HG02840 (cell line): Measurements from ENCODE around the gene FOXQ1.

ENCODE experiments used
- ATAC-seq: cut with Tn5 transposase; IDR thresholded peaks from one replicate; pipeline ENCODE4 v1.9.1; 2021; ENCODE audit warnings: mild to moderate bottlenecking, moderate library complexity, moderate number of reproducible peaks; ENCODE audit not compliant: unreplicated experiment, low FRiP score

FOXQ1 gene, protein sequence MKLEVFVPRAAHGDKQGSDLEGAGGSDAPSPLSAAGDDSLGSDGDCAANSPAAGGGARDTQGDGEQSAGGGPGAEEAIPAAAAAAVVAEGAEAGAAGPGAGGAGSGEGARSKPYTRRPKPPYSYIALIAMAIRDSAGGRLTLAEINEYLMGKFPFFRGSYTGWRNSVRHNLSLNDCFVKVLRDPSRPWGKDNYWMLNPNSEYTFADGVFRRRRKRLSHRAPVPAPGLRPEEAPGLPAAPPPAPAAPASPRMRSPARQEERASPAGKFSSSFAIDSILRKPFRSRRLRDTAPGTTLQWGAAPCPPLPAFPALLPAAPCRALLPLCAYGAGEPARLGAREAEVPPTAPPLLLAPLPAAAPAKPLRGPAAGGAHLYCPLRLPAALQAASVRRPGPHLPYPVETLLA

DNA sequence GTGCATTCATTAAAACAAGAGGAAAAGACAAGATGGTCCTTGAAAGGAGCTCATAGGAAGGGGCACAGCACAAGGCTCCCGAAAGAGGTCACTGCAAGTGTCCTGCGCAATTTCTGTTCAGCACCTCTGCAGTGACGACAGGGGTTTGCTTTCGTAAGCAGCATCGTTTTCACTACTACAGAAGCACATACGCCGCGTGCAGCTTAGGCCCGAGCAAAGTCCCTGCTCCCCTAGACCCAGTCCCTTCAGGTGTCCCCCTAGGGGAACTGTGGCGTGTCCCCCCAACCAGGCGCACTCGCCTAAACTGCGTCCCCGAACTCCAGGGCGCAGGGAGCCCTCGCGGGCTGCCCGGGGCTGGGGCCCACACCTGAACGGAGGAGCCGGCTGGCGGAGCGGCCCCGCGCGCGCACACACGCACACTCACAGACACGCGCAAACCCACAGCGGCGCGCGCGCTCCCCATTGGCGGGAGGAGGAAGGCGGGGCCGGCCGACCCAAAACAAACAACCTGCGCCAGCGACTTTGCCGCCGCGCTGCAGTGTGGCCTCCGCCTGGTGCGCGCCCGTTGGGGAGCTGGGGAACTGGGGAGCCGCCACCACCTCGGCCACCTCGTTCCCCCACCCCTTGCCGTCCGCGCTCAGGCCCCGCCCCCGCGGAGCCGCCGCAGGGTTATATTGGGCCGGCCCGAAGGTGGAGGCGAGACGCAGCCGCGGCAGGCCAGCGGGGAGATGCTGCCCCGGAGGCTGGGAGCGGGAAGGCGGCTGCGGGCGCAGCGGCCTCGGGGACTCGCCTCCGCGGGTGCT, at the start of gene FOXQ1:
Gene FOXQ1, plus strand, starts transcription at position 699 of the 803 bp plus-strand sequence. CDS start 607 bp downstream, outside the sequence.
- no peak for ATAC-seq

DNA sequence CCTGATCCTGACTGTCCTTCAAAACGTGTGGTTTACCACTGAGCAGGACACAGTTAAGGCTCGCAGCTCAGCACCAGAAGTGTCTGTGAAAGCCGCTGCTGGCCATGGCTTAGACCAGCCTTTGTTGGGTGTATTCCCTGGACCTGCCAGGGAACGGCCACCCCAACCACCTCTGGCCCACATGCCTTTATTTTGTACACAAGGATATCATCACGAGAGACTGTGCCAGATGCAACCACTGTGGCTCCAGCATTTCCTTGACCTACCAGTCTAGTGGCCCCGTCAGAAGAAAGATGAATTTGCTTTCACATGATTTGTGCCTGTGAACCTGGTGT, 49.2 kb upstream of the FOXQ1 start:
- no peak for ATAC-seq

DNA sequence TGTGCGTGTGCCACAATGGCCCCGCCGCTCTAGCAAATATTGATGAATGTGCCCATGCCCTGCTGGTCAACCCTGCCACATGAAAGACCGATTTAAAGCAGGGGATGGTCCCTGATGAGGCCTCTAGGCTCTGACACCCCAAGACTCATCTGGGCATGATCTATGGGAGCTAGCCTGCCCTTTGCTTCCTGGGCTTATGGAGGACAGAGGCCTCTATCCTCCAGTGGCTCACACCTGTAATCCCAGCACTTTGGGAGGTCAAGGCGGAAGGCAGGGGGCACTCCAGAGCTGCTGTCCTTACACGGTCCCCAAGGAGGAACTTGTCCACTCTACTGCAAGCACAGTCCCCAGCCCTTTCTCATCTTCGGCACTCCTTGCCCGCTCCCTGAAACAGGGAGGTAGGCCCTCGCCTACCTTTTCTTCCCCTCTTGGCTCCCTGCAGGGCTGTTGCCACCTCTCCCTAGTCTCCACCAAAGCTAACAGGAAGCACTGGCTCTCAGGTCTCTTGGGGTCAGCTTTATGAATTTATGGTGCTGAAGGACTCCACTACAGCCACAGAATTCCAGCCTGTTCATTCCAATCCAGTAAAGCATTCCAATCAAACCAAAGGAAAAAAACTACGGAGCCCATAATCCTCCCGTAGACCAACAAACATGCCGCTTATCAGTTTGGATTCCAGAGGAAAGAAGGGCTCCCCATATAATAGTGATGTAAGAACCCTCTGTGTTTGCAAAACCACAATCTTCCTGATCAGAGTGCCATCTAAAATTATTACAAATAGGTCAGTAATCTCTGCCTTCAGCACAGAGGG, 48.7 kb upstream of the FOXQ1 start:
- no peak for ATAC-seq

DNA sequence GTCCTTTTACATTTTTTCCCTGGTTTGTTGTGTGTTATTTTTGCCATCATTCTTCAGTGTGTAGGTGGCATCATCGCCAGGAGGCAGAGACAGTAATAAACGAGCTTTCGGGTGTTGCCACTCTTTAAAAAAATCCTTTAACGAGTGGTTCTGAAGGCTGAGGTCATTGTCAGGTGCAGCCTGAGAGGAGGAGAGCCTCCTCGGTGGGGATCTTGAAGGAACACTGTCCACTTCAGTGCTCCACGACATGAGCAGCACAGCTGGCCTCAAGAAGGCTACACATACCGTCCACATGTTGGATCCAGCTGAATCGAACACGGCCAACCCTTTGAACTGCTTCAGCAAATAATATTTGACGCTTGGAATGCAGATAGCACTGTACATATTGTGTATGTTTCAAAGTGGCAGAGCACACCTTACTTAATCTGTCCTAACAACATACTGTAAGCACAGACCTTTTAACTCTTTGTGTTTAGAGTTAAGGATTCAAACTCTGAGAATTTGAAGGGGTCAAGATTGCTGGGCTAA, 48.0 kb upstream of the FOXQ1 start:
- ATAC-seq: no peak

DNA sequence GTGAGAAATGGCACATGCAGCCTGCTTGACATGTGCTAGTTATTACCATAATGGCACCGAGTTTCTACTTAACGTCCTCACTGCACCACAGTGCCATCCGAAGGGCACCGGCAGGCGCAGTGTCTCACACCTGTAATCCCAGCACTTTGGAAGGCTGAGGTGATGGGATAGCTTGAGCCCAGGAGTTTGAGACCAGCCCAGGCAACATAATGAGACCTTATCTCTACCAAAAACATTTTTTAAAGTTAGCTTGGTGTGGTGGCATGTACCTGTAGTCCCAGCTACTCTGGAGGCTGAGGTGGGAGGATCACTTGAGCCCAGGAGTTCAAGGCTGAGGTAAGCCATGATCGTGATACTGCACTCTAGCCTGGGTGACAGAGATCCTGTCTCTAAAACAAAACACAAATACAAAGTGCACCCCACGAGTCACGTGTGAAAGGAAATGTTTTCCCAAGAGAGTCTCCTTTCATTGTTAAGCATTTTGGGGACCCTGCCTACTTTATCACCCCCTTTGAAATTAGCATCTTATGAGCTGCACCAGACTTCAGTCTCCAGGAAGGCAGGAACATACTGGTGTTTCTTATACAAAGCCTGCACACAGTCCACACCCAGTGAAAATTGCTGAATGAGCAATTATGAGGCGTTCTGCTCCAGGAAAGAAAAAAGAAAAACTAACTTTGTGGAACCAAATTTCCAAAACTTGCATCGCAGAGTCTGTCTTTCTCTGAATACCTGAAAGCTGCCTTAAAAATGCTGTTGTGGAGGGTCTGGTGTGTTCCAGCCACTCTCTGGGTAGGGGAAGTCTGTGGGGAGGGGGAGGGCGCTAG, 47.1 kb upstream of the FOXQ1 start:
- ATAC-seq: no peak

GRCh38 chr6:1266686-1267056, 45.2 kb upstream of the FOXQ1 start:
- ATAC-seq: no peak

- no peak for ATAC-seq
These were observed 44.7 kb upstream of the FOXQ1 start for GRCh38 chr6:1267057-1267732.

DNA sequence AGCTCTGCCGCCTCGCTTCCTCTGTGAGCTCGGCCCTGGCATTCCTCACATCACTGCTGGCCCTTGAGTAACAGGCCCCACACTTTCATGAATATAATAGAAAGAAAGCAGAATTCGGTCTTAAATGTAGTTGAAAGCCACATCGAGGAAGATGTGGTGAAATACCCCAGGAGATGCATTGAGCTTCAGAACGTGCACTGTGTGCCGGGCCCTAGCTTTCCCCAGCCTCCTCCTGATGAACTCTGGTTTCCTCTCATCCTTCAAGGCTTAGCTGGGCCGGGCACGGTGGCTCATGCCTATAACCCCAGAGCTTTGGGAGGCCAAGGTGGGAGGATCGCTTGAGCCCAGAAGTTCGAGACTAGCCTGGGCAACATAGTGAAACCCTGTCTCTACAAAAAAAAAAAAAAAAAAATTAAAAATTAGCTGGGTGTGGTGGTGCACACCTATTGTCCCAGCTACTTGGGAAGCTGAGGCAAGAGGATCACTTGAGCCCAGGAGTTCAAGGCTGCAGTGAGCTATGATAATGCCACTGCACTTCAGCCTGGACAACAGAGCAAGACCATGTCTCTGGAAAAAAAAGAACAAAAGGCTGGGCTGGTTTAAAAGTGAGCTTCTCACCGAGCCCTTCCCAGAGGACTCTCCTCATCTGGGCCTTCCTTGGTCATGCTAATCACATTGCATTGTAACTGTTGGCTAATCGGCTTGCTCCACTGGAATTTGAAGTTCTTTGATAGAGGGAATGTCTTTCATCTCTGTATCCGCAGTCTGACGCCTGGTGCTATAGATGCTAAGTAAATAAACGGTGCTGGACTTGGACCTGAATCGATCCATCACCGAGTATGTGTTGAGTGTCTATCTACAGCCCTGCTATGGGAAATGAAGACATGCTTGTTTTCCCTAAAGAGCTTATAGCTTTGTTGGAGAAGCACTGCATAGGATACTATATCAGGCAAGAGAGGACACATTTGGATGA, 43.8 kb upstream of the FOXQ1 start:
- no peak for ATAC-seq

- ATAC-seq: no peak
These were observed 40.7 kb upstream of the FOXQ1 start for GRCh38 chr6:1271071-1271763.

- no peak for ATAC-seq
These were observed 33.7 kb upstream of the FOXQ1 start for GRCh38 chr6:1278061-1278720.

GRCh38 chr6:1279065-1279464, 32.8 kb upstream of the FOXQ1 start:
- no peak for ATAC-seq

DNA sequence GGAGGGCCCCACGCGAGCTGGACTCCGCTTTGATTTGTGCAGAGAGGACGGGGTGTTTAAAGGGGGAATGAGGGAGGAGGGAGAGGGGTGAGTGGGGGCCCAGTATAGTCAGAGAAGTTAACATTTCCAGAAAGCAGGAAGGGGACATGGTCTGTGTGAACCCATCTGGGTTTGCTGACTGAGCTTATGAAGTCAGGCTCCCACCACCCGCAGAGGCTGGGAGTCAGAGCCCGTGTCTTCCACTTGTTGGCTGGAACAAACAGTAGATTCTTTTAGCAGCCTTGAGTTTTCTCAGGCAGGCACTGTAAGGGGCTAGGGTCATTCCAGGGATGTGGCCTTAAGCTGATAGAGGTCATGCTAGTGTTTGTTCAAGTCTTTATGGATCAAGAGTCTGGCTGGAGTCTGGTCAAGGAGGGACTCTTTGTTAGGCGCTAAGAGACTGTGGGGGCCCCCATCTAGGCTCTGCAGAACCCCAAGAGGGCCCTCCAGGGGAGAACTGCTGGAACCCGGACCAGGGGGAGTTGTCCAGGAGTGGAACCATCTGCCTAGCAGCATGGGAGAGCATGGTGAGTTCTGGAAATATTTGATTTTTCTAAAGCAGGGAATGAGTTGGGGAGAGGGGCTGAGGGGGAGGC, 31.1 kb upstream of the FOXQ1 start:
- no peak for ATAC-seq

DNA sequence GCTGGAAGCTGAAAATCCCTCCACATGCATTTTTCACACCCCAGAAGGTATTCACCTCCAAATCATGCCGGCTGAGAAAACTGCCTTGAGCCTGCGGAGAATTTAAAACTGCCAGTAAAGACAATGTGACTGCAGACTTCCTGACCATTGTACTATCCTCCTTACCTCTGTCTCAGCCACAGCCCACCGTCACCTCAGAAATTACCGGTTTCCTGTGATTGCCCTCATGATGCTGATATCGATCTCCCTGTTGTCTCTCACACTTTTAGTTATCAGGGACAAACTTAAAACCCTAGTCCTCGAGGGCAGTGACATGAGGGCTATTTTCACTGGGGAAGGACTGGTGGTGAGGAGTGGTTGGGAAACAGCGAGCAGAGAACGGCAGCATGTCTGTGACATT, 30.2 kb upstream of the FOXQ1 start:
- no peak for ATAC-seq

- ATAC-seq: no peak
These were observed 28.4 kb upstream of the FOXQ1 start for GRCh38 chr6:1283501-1283900.

- no peak for ATAC-seq
These were observed 26.3 kb upstream of the FOXQ1 start for GRCh38 chr6:1285556-1285955.

GRCh38 chr6:1285956-1286355, 25.9 kb upstream of the FOXQ1 start:
- ATAC-seq: no peak

DNA sequence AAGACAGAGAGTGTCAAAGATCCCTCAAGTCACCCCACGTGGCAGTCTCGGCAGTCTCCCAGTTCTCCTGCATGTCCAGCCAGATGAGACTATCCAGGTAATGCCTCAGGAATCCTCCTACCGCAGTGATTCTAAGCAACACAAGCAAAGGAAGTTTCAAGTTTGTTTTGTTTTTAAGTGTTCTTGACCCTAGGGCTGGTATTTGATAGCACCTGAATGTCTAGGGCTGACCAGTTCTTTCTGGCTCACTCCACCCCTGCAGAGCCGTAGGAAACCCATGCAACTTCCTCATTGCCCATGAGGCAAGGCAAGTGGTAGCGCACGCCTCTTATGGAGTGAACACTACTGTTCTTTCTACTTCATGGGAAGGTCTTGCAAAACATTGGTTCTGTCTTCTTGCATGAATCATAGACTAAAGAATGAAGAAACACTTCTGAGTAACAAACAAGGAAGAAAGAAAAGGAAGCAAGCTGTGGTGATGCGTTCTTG, 24.8 kb upstream of the FOXQ1 start:
- no peak for ATAC-seq
